Subcutaneous adipose tissue (tissue), 4 donors: Measurements from ENCODE around the gene IL1A. TPM values are rescaled to one million over a fixed set of nuclear protein-coding genes. Genes with fewer than 3 reads are reported as not detected.

Source experiments
- CTCF ChIP-seq: fragments of 450-650 bp; IDR thresholded peaks from one replicate; pipeline ENCODE4 v1.5.1; 2016; ENCODE audit warnings: low read depth, mild to moderate bottlenecking, control low read depth, antibody characterized with exemption, moderate library complexity
- total RNA-seq, 4 donors: library from RNA; depleted of rRNA; stranded (reverse); fragments of >200 nt; gene quantifications; one replicate each; pipeline ENCODE4 v1.1.0, GENCODE V29; 2016

Gene IL1A
- total RNA-seq, 4 donors from 2014 or later = not detected

- TF ChIP-seq CTCF = no peak
Measured at GRCh38 chr2:112777036-112777435, 7.3 kb downstream of the IL1A start.

- no peak for TF ChIP-seq CTCF
Measured at GRCh38 chr2:112776113-112776512, 8.2 kb downstream of the IL1A start.

GRCh38 chr2:112774536-112775285 lies 9.6 kb downstream of the IL1A start:
- TF ChIP-seq CTCF = no peak

GRCh38 chr2:112773556-112773955 lies 10.7 kb downstream of the IL1A start:
- TF ChIP-seq CTCF = no peak

DNA sequence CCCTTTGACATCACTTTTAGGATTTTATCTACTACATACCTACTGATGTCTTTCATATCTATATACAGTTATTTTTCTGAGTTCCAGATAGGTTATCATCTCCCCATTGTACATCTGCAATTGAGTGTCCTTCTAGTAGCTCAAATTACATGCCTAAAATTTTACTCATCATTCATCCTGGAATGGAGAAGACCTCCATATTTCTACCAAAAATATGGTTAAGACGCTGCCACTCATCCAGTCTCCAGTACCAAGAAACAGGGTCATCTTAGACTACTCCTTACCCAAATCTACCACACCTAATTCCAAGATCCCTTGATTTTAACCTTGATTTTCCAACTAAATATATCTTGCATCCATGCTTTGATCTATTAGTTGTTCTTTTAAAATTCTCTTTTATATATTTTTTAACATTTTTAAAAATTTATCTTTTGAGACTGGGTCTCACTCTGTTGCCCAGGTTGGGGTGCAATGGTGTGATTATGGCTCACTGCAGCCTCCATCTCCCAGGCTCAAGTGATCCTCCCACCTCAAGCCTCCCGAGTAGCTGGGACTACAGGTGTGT lies 11.3 kb downstream of the IL1A start:
- TF ChIP-seq CTCF = no peak

DNA sequence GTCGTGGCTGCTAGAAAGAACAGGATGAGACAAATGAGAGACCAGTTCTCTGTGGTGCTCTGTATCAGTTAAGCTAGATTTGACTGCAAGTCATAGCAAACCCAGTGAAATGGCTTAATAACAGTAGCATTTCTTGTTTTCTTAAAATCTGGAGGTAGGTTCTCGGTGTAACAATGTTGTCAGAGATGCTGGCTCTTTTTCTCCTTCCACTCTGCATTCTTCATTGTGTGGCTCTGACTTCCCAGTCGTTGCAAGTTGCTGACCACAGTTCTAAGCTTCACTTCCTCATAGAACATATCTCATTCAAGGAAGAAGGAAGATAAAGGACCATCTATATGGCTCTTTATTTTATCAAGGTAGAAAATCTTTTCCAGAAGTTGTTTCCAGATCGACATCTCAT lies 12.0 kb downstream of the IL1A start:
- TF ChIP-seq CTCF = no peak

GRCh38 chr2:112768432-112768831 lies 15.9 kb downstream of the IL1A start:
- TF ChIP-seq CTCF = no peak
